ENCODE measurements around the gene CRIP3.
A peak's percentile ranks its signal among the peaks of the same experiment; 100 is the strongest.

Gene CRIP3

DNA sequence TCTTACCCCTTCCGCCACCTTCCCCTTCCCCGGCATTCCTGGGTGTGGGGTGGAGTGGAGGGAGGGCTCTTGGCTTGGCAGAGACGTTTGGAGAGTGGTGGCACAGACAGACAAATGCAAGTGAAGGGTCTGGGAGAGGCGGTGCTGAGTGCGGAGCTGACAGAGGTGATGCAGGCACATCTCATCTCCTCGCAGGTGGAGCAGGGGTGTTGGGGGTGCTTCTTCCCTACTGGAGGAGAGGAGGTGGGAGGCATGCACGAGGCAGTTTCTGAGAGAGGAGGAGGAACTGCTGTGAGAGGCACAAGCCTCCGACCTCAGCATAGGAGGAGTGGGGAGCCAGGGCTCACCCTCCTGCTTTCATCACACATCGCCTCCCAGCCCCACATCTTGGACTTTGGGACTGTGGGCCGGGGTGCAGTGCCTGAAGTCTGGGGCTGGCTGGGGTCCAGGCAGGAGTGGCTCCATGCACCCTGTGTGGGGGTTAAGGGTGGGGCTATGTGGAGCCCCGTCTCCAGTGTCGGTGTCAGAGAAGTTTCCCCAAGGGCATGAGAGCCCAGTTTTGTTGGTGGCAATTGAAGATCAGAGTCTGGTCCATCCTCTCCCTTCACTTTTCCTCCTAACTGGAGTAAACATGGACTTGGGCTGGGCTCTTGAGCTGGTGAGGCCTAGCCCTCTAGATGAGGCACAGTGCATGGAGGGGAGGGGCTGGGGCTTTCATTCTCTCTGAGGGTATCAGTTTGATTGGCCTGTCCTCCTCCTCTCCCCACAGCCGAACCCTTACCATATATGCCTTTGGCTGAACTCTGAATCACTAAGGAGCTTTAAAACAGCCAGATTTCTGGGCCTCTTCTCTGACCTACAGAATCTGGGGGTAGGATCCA lies 30.7 kb downstream of the CRIP3 start:
- DNase-seq, result no peak
- TF ChIP-seq POLR2A (IDR thresholded peaks at IDR 0.05; ENCODE audit: low read length) (no peak), GATA1 (IDR thresholded peaks at IDR 0.05; ENCODE audit: low read depth, low read length) (no peak)

- DNase-seq, result no peak
- TF ChIP-seq POLR2A (IDR thresholded peaks at IDR 0.05; ENCODE audit: low read length) (no peak), GATA1 (IDR thresholded peaks at IDR 0.05; ENCODE audit: low read depth, low read length) (no peak)
Measured at GRCh38 chr6:43277306-43277642, 31.4 kb downstream of the CRIP3 start.

- no peak for DNase-seq
- TF ChIP-seq POLR2A (IDR thresholded peaks at IDR 0.05; ENCODE audit: low read length) (no peak), GATA1 (IDR thresholded peaks at IDR 0.05; ENCODE audit: low read depth, low read length) (no peak)
Measured at GRCh38 chr6:43276577-43277305, 31.9 kb downstream of the CRIP3 start.

DNA sequence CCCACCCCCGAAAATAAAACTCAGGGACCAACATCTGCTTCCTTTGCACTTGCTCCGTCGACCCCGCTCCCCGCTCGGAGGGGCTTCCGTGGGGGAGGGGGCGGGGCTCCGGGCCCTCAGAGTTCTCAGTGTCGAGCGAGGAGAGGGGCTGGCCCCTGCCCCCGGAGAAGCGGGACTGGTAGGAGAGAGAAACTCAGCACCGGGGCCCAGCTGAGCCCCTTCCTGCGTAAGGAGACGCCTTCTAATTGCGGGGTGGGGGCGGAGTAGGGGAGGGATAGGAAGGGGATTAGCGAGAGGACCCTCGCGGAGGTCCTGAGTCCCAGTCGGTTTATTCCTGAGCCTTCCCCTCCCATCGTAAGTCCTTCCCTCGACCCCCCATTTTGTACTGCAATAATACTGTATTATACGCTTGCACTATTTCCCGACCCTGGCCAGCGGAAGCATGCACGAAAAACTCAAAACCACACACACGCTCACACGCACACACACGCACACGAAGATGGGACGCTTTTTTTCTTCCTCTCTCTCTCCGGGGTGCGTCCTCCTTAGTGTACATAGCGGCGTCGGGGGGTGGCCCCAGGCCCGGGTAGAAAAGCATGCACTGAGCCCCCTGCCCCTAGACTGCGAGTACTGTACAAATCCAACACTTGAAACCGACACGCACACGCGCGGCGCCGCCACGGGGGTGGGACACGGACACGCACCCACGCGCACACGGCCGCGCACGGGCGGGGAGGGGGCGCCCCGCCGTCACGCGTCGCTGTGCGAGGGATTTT lies 32.6 kb downstream of the CRIP3 start:
- TF ChIP-seq POLR2A (IDR thresholded peaks at IDR 0.05; ENCODE audit: low read length) (no peak), GATA1 (IDR thresholded peaks at IDR 0.05; ENCODE audit: low read depth, low read length) (no peak)
- DNase-seq, result no peak

DNA sequence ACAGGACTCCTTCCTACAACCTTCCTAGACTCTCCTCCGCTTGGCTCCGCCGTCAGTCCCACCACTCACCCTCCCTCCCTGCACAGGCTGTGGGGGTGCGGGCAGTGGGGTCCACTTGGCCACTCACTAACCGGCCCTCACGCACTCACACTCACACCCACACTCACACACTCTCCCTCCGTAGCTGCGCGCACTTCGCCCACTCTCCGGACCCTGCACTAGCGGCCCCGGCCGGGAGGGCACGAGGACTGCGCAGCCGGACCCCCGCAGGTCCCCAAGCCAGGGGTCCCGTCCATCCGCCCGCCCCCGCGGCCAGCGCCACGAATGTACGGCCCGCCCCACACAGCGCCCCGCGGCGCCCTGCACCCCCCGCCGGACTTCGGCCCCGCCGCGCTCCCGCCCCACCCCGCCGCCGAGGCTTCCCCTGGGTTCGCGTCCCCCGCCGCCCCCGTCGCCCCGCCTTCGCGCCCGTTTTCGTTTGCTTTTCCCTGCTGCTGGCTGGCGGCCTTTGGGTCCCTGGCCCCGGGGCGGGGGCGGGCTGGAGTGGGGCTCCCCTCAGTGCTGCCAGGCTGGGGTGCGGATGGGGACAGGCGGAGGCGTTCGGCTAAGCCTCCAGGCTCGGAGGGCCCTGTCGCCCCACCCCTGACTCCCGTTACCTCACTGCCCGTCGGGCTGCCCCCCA lies 33.6 kb downstream of the CRIP3 start:
- no peak for DNase-seq

GRCh38 chr6:43274127-43274915 lies 34.3 kb downstream of the CRIP3 start:
- no peak for DNase-seq
- no peak for TF ChIP-seq POLR2A (IDR thresholded peaks at IDR 0.05; ENCODE audit: low read length)
- TF ChIP-seq GATA1 (IDR thresholded peaks at IDR 0.05; ENCODE audit: low read depth, low read length), result no peak

More for the DNA sequence above, 33.6 kb downstream of the CRIP3 start:
- TF ChIP-seq GATA1 (IDR thresholded peaks at IDR 0.05; ENCODE audit: low read depth, low read length) (no peak), POLR2A (IDR thresholded peaks at IDR 0.05; ENCODE audit: low read length) (no peak)

DNA sequence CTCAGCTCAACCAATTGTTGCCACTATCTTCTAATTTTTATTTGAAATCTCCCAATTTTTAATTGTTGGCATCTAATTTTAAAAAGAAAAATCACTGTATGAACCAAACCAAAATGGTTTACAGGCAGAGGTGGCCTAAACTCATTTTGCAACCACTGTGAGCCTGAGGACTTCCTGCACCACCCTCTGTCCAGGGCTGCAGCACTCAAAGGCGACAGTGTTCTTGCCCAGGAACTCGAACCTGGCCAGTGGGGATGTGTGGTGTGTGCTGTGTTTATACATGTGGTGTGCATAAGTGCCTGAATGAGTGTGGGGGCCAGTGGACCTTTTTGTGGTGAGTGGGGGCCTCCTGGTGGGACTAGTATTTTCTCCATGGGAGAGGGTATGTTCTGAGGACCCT lies 34.9 kb downstream of the CRIP3 start:
- DNase-seq, result no peak
- TF ChIP-seq GATA1 (IDR thresholded peaks at IDR 0.05; ENCODE audit: low read depth, low read length), result no peak
- no peak for TF ChIP-seq POLR2A (IDR thresholded peaks at IDR 0.05; ENCODE audit: low read length)

- no peak for TF ChIP-seq POLR2A (IDR thresholded peaks at IDR 0.05; ENCODE audit: low read length)
- TF ChIP-seq GATA1 (IDR thresholded peaks at IDR 0.05; ENCODE audit: low read depth, low read length), result no peak
- no peak for DNase-seq
Measured at GRCh38 chr6:43271944-43272343, 36.7 kb downstream of the CRIP3 start.

DNA sequence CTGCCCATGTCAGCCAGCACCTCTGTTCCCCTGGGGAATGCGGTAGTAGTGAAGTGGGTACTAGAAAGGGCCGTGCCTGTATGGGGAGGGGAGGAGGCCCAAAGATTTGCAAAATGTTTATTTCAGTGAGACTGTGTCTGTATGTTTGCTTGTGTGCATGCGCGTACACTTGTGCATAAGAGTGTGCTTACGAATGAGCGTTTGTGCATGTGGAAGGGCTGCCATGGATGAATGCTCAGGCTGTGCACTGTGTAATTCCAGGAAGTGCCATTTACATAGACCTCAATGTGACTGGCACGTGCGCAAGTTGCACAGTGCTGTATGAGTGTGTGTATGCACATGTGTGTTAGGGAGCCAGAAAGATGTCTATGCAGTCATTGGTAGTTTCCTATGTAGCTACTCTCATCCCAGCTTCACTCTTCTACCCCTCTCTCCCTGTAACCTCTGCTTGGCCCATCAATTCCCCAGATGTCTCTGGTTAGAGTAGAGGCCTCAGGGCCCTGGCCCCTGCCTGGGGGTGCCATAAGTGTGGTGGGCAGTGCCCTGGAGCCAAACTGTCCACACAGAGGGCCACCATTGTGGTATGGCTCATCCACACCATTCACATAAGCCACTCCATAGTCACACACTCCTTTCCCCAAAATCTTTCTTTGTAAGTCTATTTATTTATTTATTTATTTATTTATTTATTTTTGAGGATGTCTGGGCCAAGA lies 37.4 kb downstream of the CRIP3 start:
- DNase-seq, result no peak
- TF ChIP-seq POLR2A (IDR thresholded peaks at IDR 0.05; ENCODE audit: low read length) (no peak), GATA1 (IDR thresholded peaks at IDR 0.05; ENCODE audit: low read depth, low read length) (no peak)

DNA sequence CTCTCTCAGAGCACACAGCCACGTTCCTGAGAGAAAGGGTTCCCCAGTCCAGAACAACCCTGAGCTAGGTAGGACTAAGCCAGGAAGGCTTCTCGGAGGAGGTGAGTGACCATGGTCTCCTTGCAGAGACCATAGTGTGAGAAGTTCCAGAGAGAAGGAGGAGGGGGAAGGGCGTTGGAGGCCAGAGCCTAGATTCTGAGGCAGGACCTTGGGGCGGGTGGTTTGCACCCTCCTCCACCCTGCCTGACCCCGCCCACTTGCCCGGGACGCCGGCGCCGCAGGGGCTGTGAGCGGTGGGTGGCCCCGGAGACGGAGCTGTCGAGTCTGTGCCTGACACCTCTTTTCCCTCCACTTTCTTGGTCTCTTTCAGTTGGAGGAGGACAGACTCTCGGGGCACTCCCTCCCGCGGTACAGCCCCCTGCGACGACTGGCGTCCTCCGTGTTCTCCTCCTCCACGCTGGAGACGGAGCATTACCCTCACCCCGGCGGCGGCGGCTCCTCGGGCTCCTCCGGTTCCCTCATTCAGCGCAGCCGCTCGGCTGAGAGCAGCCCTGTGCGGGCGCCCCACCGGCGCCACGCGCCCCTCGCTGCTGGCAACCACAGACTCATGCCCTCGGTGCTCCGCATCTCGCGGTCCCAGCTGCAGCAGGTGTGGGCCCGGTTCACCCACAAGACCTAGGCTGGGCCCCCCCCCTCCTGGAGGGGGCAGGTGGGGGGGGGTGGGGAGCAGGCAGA lies 39.2 kb downstream of the CRIP3 start:
- no peak for TF ChIP-seq POLR2A (IDR thresholded peaks at IDR 0.05; ENCODE audit: low read length)
- TF ChIP-seq GATA1 (IDR thresholded peaks at IDR 0.05; ENCODE audit: low read depth, low read length), result no peak
- peak; percentile 42 to 46 for DNase-seq

GRCh38 chr6:43268782-43269272 lies 39.8 kb downstream of the CRIP3 start:
- no peak for TF ChIP-seq POLR2A (IDR thresholded peaks at IDR 0.05; ENCODE audit: low read length)
- no peak for TF ChIP-seq GATA1 (IDR thresholded peaks at IDR 0.05; ENCODE audit: low read depth, low read length)
- no peak for DNase-seq

DNA sequence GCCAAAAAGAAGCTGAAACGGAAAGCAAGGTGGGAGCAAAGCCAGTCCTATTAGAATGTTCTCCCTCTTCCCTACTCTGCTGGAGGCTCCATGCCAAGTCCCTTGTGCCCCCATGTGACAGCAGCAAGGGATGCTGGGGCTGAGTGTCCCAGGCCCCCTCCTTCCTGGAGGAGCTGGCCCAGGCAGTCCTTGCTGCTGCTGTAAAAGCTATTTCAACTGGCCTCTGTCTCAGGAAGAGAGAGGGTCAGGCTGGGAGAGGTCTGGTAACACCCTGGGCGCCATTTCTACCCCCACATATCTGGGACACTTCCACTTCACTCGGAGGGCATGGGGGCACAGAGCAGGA lies 40.3 kb downstream of the CRIP3 start:
- no peak for DNase-seq
- TF ChIP-seq GATA1 (IDR thresholded peaks at IDR 0.05; ENCODE audit: low read depth, low read length) (no peak), POLR2A (IDR thresholded peaks at IDR 0.05; ENCODE audit: low read length) (no peak)
